NCI-H187 treated with DMSO at 0.1 percent for 48 hours (cell line): ENCODE data around the gene TP53I11.
A peak's percentile ranks its signal among the peaks of the same experiment; 100 is the strongest.

Source experiments
- DNase-seq: peaks from one replicate; lab custom pipeline; 2025; lab: John Stamatoyannopoulos, UW

The TP53I11 gene

GRCh38 chr11:44950625-44951476 lies at the start of gene TP53I11:
TP53I11 (minus strand) TSS chr11:44950883; CDS start chr11:44938335, 12,548 bp downstream.
- no peak for DNase-seq

GRCh38 chr11:44999068-44999467 lies 48.4 kb upstream of the TP53I11 start:
- DNase-seq, result no peak

GRCh38 chr11:44998051-44998450 lies 47.4 kb upstream of the TP53I11 start:
- no peak for DNase-seq

GRCh38 chr11:44997566-44997965 lies 46.9 kb upstream of the TP53I11 start:
- DNase-seq, result no peak

- no peak for DNase-seq
These were observed 44.1 kb upstream of the TP53I11 start for GRCh38 chr11:44994753-44995152.

GRCh38 chr11:44993971-44994704 lies 43.5 kb upstream of the TP53I11 start:
- DNase-seq, result no peak

GRCh38 chr11:44992774-44993173 lies 42.1 kb upstream of the TP53I11 start:
- DNase-seq, result no peak

- DNase-seq, result no peak
These were observed 41.5 kb upstream of the TP53I11 start for GRCh38 chr11:44992181-44992582.

GRCh38 chr11:44990665-44991064 lies 40.0 kb upstream of the TP53I11 start:
- no peak for DNase-seq

GRCh38 chr11:44989831-44990566 lies 39.3 kb upstream of the TP53I11 start:
- DNase-seq, result no peak

- DNase-seq, result no peak
These were observed 38.4 kb upstream of the TP53I11 start for GRCh38 chr11:44988981-44989635.

GRCh38 chr11:44988111-44988510 lies 37.4 kb upstream of the TP53I11 start:
- no peak for DNase-seq

GRCh38 chr11:44987506-44987905 lies 36.8 kb upstream of the TP53I11 start:
- DNase-seq, result peak; percentile 28

GRCh38 chr11:44986315-44986714 lies 35.6 kb upstream of the TP53I11 start:
- DNase-seq, result no peak

GRCh38 chr11:44985721-44986120 lies 35.0 kb upstream of the TP53I11 start:
- DNase-seq, result no peak

- DNase-seq, result no peak
These were observed 33.1 kb upstream of the TP53I11 start for GRCh38 chr11:44983786-44984185.

GRCh38 chr11:44982496-44983062 lies 31.9 kb upstream of the TP53I11 start:
- DNase-seq, result no peak

GRCh38 chr11:44980533-44981427 lies 30.1 kb upstream of the TP53I11 start:
- DNase-seq, result no peak

GRCh38 chr11:44979543-44980399 lies 29.1 kb upstream of the TP53I11 start:
- no peak for DNase-seq

- no peak for DNase-seq
These were observed 28.3 kb upstream of the TP53I11 start for GRCh38 chr11:44978961-44979331.
